Mesodermal cell (in vitro differentiated cells): ENCODE results near the gene SH3D21.

Experiments
- H3K27ac ChIP-seq: 2 replicates; pipeline ENCODE4 v1.7.0; 2013; ENCODE audit warnings: mild to moderate bottlenecking, low read depth, low read length, moderate library complexity; ENCODE audit not compliant: severe bottlenecking
- H3K36me3 ChIP-seq: 2 replicates; pipeline ENCODE4 v1.7.1; 2013; ENCODE audit warnings: mild to moderate bottlenecking, low read length, moderate library complexity; ENCODE audit not compliant: control insufficient read depth, insufficient read depth
- H3K4me1 ChIP-seq: one replicate; pipeline ENCODE4 v1.7.1; 2013; ENCODE audit warnings: mild to moderate bottlenecking, low read length; ENCODE audit not compliant: insufficient read depth, control insufficient read depth, poor library complexity, severe bottlenecking
- H3K4me3 ChIP-seq: 2 replicates; pipeline ENCODE4 v1.7.0; 2013; ENCODE audit warnings: low read length, control low read depth, mild to moderate bottlenecking; ENCODE audit not compliant: insufficient read depth, poor library complexity, severe bottlenecking; ENCODE audit errors: extremely low read depth
- H3K9me3 ChIP-seq: 2 replicates; pipeline ENCODE4 v1.7.1; 2013; ENCODE audit warnings: mild to moderate bottlenecking, low read length, moderate library complexity; ENCODE audit not compliant: control insufficient read depth
- WGBS, 2 experiments: methylation state at CpG; one replicate each; pipeline ENCODE4 v1.1.5; 2013; ENCODE audit warnings: missing lambda C conversion rate in 2 of 2; ENCODE audit not compliant: insufficient coverage in 2 of 2; 5-methylcytosine and 5-hydroxymethylcytosine counted together

Gene SH3D21

DNA sequence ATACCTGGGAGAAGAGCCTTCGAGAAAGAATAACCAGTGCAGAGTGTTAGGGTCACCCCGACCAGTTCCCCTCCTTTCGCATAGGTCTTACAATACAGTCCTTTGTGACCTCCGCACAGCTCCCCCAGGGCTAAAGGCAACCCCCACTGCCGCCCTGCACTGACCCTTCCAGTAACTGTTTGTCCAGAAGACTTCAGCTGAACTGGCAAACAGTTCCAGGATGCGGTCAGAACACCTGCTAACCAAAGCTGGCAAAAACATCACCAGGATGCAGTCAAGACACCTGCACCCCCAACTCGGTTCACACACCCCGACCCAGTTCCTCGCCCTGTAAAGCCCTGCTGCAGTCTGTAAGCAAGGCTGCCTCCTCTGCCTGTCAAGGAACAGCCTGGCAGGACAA lies 23.6 kb downstream of the SH3D21 start:
- Histone ChIP-seq H3K27ac (no peak overlapping the region), H3K4me1 (peaks cover 15% of the 10 kb centered on the region), H3K9me3 (no peaks in the 10 kb centered on the region), H3K36me3 (no peaks in the 10 kb centered on the region), H3K4me3 (no peak overlapping the region)
- WGBS, 2 experiments: 97% methylated on average over 8 of the region's 9 CpGs

DNA sequence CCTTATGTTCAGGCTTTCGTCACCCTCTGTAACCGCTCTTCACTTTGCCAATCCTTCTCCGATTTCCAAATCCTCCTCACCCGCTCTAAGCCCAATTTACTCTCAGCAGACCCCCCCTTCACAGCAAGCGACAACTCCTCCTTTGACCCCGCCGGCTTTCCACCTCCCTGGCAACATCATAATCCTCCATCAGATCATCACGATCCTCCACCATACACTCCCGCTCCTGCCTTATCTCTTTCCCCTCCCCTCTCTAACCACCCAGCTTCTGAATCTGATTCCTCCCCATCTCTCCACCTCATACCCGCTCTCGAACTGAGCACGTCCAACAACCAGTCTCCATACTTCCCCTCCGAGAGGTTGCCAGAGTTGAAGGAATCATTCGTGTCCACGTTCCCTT lies 24.8 kb downstream of the SH3D21 start:
- H3K27ac ChIP-seq: no peak overlapping the region
- no peaks in the 10 kb centered on the region for H3K9me3 ChIP-seq
- WGBS, 2 experiments: 92 to 95% methylated on average over 15 of the region's 15 CpGs
- H3K36me3 ChIP-seq: no peaks in the 10 kb centered on the region
- H3K4me3 ChIP-seq: no peak overlapping the region
- peaks cover 4% of the 10 kb centered on the region for H3K4me1 ChIP-seq

DNA sequence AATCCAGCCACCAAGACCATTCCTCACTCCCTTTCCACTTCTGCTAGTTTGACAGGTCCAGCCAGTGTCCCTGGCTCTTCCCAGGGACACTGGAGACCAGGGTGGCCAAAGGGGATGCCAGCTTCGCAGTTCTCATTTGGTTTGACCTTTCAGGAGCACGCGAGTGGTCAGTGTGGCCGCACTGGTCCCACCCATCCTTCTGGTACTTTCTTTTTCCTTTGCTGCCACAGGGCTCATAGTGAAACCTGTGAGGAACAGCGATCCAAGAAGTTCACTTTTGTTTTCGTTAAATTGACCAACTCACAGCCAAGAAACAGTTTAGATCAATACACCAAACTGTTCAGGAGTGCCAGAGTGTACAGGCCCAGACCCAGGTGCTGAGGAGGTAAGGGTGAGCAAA lies 31.7 kb downstream of the SH3D21 start:
- H3K9me3 ChIP-seq: no peaks in the 10 kb centered on the region
- H3K36me3 ChIP-seq: peaks cover 22% of the 10 kb centered on the region
- WGBS, 2 experiments: 93 to 96% methylated on average over 4 to 5 of the region's 6 CpGs
- H3K4me3 ChIP-seq: no peak overlapping the region
- H3K4me1 ChIP-seq: no peaks in the 10 kb centered on the region
- no peak overlapping the region for H3K27ac ChIP-seq

DNA sequence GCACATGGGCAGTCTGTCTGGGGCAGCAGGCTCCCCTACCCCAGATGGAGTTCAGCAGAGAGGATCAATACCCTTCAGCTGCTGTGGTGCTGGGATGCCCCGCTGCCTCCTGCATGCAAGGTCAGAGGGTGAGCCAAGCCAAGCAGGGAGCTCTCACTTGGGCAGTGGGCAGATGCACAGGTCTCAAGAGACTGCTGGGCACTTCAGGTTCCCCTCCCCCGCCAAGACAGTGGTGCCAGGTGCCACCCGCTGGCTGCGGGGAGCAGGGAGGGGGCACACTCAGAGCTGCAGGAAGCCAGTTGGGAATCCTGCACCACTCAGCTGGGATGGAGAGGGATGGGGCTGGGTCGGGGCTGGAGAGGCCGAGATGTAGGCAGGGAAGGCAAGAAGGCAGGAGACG lies 33.0 kb downstream of the SH3D21 start:
- Histone ChIP-seq H3K27ac (no peak overlapping the region), H3K4me3 (no peak overlapping the region), H3K9me3 (no peaks in the 10 kb centered on the region), H3K36me3 (peaks cover 33% of the 10 kb centered on the region), H3K4me1 (peaks cover 2% of the 10 kb centered on the region)
- WGBS, 2 experiments: 86 to 95% methylated on average over 4 to 6 of the region's 7 CpGs

DNA sequence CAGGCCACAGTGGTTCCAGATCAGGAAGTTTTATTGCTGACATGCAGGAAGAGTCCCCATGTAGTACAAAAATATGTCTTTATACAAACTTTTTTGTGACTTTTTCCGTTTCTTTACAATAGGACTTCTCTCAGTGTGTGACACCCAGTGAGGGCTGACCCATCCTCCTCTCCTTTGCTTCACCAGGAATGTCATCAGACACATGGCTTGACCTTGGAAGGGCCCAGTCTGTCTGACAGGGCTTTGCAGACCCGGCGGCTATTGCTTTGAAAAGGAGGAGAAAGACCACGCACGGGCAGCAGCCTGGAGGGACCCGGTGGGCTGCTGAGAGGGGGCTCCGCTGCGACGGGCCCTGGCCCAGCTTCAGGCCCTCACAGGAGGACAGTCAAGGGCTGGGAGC lies 33.4 kb downstream of the SH3D21 start:
- 88 to 97% methylated on average over 1 to 6 of the region's 9 CpGs for WGBS, 2 experiments

DNA sequence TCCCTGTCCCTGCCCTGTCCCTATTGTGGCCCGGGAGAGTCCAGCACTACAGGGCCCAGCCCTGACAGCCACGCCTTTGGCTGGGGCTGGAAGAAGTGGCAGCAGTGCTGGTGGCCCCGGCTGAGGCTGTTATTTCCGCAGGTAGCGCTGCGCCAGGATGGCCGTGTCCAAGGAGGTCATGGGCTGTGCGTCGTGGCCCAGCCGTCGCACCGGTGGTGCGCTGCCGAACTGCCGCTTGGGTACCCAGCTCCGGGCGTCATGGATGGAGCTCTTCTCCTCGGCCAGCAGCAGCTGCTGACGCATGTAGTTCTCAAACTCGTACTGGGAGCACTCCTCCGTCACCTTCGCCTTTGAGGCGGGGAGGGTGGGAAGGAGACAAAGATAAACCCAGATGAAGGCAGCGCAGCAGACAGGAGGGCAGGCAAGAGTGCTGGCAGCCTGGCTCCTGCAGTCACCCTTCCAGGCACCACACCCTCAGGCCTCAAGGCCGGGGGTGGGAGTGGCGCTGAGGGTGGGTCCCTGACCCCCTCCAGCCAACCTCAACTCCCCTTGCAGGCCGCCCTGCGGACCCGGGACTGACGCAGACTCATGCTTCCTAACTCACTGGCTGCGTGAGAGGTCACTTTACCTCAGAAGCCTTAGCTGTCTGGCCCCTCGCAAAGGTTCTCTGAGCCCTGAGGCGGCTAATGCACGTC lies 35.6 kb downstream of the SH3D21 start:
- H3K9me3 ChIP-seq: no peaks in the 10 kb centered on the region
- peaks cover 2% of the 10 kb centered on the region for H3K4me1 ChIP-seq
- H3K4me3 ChIP-seq: no peak overlapping the region
- no peak overlapping the region for H3K27ac ChIP-seq
- H3K36me3 ChIP-seq: peaks cover 56% of the 10 kb centered on the region
- WGBS, 2 experiments: 91 to 94% methylated on average over 28 to 33 of the region's 34 CpGs

More for the DNA sequence above, 33.4 kb downstream of the SH3D21 start:
- Histone ChIP-seq H3K27ac (no peak overlapping the region), H3K36me3 (peaks cover 37% of the 10 kb centered on the region), H3K9me3 (no peaks in the 10 kb centered on the region), H3K4me1 (peaks cover 2% of the 10 kb centered on the region), H3K4me3 (no peak overlapping the region)

DNA sequence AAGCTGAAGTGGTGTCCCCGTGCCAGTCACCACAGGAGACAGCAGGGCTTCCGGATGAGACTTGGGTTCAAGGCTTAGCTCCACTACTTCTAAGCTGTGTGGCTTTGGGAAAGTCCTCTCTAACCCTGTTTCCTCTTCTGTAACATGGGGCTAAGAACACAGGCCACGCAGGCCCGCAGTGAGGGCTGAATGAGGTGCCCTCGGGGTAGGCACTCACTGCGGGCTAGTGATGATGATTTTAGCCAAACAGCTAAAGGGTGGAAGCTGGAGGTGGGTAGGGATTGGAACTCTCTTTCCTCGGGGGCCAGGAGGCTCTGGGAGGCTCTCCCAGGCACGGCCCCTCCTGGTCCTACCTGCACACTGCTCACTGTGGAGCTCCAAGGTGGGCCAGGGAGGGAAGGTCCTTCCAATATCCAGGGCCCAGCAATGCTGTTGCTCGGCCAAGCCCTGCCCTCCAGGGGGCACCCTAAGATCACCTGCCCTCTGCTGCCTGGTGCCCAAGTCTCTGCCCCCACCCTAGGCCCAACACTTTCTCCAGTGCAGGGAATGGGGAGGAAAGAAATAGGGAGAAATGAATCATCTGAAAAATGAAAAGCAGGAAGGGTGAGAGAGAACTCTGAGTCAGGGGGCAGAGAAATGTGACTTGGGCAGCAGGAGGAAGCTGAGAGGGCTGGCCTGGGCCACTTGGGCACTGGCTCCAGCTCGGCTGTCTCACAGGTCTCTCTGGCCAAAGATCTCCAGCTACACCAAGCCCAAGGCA lies 36.4 kb downstream of the SH3D21 start:
- Histone ChIP-seq H3K36me3 (peaks cover 64% of the 10 kb centered on the region), H3K9me3 (no peaks in the 10 kb centered on the region), H3K4me1 (peaks cover 2% of the 10 kb centered on the region), H3K27ac (no peak overlapping the region), H3K4me3 (no peak overlapping the region)
- WGBS, 2 experiments: 94 to 100% methylated on average over 5 to 8 of the region's 10 CpGs

DNA sequence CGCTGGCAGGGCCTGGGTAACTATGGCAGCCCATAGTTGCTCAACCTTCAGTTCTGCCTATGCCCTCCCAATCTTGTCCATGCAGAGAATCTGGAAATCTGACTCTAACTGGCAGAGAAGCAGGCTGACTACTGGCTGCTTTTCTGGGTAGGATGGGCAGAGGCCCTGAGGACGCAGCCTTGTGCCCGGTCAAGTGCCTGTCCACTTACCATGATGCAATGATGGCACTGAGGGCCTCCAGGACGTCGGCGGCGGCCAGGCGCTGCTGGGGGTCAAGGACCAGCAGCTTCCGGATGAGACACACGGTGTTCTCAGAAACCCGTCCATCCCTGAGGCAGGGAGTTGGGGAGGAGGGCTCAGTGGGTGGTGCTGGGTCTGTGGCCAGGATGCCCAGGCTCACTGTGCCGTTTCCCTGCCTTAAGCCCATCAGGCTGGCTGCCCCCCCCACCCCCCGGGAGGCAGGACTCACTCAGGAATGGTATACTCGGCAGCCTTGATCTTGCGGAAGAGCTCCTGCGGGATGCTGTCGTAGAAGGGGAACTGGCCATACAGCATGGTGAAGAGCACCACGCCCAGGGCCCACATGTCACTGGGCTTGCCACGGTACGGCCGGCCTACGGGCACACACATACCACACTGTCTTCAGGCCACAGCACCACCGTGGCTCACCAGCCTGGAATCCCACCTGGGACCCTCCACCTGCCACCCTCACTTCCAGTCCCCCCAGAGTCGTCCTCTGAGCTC lies 37.7 kb downstream of the SH3D21 start:
- Histone ChIP-seq H3K27ac (no peak overlapping the region), H3K36me3 (peaks cover 77% of the 10 kb centered on the region), H3K4me1 (peaks cover 5% of the 10 kb centered on the region), H3K9me3 (no peaks in the 10 kb centered on the region), H3K4me3 (no peak overlapping the region)
- WGBS, 2 experiments: 95 to 97% methylated on average over 18 to 20 of the region's 24 CpGs

DNA sequence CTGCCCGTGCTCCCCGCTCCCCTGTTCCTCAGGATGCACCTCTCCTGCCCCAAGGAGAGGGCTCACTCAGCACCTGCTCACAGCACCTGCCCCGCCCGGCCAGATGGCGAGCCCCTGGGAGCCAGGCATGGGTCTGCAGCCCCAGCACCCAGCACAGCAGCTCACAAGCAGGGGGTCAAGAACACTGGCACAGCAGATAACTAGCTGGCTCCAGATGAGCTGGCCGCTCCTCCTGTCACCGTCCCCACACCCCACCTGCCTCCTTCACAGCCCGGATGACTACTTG lies 38.2 kb downstream of the SH3D21 start:
- Histone ChIP-seq H3K27ac (no peak overlapping the region), H3K4me3 (no peak overlapping the region), H3K9me3 (no peaks in the 10 kb centered on the region), H3K36me3 (peaks cover 82% of the 10 kb centered on the region), H3K4me1 (peaks cover 5% of the 10 kb centered on the region)
- WGBS, 2 experiments: 84 to 100% methylated on average over 5 to 7 of the region's 8 CpGs

DNA sequence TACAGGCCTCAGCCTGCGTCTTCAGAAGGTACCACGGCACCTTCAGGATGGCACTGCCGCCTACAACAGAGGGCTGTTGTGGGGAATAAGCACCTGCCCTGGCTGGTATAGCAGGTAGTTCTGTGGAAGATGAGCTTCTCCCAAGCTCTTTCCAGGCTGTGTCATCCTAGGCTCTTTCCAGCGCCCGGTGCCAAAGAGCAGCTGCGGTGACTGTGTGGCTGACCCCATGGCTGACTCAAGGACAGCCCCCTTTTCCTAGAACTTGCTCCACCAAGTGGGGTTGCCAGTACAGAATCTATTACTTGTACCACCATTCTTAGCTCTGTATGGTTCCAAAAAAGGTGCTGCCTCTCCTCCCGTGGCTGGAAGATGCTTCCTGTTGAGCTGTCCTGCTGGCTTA lies 39.2 kb downstream of the SH3D21 start:
- WGBS, 2 experiments: 93 to 98% methylated on average over 4 to 7 of the region's 7 CpGs
- Histone ChIP-seq H3K36me3 (peaks cover 80% of the 10 kb centered on the region), H3K27ac (no peak overlapping the region), H3K4me1 (peaks cover 14% of the 10 kb centered on the region), H3K9me3 (no peaks in the 10 kb centered on the region), H3K4me3 (no peak overlapping the region)
